IPS-NIHi11 (cell line): ENCODE measurements around the gene CORO2B.
A peak's percentile ranks its signal among the peaks of the same experiment; 100 is the strongest.

ENCODE experiments used
- DNase-seq: peaks from one replicate; pipeline ENCODE4 v3.0.0; 2012; ENCODE audit warnings: mixed read lengths, low spot score

The CORO2B gene

DNA sequence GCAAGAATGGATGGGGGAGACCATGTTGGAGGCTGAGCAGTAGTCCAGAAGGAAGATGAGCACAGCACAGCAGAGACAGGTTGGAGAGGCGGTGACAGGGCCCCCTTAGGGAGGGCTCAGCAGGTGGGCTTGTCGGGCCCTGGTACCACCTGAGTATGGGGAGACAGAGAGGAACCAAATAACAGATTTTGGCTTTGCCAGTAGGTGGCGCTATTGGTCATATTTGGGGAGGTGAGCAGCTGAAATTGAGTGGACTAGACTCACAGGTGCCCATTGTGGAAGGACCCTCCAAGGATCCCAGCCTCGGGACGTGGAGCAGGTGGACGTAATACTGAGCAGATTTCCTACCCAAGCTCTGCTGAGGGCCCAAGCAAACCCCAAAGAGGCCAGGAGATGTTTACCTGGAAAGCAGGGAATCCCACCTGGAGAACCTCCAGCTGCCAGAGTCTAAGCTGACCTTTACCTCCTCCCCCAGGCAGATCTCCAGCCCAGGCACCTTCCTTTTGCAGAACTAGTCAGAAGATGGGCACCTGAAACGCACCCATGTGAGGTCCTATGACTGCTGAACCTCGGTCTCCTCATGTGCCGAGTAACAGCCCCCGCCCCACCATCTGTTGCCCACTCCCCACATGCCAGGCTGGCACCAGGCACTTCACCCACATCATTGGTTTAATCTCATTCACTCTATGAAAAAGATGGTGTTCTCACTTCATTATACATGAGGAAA lies 24.6 kb upstream of the CORO2B start:
- DNase-seq: peak; percentile 83

DNA sequence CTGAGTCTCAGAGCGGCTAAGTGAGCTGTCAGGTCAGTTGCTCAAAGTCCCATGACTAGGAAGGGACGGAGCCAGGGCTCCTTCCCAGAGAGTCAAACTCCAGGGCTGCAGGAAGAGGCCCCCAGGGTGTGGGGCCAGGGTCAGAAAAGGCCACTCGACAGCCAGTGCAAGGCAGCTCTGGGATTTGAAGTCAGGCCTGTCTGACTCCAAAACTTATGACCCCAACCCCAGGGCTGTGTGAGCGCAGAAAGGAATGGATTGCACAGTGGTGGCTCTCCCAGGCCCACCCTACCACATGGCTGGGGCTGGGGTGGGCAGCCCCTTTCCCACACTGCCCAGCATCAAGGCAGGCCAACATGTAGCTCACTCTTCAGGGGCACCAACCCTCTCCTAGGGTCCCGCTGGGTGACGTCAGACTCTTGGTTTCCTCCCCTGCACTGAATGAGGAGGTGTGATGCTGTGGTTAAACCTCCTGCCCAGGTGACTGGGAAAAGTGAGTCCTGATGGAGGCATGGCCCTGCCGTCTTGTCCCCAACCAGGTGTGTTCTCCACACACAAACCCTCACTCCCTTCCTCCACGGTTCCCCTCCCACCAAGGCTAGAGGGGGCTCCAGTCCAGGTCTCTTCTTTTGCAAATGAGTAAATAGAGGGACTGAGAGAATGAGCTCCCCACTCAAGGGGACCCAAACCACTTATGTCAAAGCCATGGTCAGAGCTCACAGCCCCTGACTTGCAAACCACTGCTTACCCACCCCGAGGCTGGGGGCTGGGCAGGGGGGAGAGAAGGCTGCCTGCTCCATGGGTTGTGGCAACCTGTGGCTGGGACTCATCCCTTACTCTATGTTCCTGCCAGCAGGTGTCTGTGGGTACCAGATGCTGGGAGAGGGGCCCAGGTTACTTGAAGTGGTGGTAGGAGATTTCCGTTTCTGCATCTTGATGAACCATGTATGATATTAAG lies 23.8 kb upstream of the CORO2B start:
- DNase-seq: no peak

DNA sequence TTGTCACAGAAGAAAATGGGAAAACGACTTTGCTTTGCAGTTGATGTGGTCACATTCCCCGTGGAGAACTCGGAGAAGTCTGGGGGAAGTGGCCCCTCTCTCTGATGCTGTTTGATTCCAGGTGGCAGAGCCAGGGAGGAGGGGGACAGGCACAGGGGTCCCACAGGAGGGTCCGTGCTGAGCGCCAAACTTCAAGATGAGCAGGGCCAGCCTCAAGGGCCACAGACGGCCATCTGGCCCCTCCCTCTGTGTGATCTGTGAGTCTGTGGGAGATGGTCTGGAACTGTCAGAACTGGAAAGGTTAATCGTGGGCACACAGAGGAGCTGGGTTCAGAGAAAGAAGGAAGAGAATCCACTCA lies 23.1 kb upstream of the CORO2B start:
- DNase-seq: no peak

DNA sequence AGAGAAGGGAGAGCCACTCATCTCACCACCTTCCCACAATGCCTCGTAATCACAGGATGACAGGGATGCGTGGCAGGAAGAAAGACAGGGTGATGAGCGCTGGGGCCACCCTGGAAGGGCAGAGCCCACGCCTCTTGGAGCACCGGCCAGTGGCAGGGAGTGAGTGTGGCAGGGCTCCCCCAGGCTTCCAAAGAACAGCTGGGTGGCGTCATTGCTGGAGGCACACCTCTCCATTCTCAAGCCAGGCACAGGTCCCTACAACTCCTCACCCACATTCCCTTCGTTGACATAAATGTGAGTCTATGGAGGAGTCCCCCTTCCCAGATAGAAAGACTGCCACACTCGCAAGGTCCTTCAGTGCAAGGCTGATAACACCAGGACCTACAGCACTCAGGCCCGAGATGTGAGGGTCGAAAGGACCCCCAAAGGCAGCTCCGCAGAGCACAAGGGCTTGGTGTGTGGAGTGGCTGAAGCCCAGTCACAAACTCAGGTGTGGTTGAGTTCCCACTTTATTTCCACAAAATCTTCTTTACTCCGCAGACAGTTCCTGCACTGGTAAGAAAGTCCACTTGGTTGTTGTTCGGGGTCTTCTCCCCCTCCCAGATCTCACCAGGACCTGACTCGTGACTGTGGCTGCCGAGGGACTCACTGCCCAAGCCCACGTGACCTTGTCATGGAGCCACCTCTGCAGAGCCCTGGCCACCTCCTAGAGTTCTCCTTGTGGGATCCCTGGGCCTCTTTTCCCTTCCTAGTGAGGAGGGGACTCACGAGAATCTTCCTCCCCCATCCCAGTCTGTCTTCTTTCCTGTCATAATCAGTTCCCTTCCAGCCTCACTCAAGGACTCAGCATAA lies 22.4 kb upstream of the CORO2B start:
- DNase-seq: no peak

DNA sequence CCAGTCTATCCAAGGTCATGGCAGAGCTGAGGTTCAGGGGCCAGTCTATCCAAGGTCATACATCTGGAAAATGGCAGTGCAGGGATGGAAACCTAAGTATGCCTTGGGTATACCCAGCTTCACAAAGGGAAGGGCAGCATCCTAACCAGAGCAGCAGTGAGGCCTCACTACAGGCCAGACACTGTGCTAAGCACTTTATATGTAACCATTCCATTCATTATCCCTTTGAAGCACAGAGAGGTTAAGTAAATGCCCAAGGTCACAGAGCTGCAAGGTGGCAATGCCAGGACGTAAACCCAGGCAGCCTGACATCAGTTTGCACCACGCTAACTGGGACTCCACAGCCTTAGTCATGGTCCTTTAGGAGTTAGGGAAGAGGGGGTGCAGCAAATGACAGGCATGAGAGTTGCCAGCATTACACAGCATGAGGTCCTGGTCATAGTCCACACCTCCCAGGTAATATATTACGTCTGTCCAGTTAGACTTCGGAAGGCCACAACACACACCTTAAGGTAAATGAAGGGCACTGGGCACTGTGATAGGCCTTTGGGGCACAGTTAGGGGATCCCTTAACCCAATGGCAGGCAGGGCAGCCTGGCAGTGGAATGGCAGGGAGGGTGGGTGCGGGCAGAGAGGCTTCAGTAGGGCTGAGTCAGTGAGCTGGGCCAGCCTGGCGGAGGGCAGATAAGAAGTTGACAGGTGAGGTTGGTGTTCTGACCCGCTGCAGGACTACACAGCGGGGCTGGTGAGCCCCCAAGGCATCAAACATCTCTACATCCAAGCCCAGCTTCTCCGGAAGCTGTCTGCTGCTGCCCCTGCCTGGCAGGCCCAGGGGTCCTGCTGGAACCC lies 21.1 kb upstream of the CORO2B start:
- DNase-seq: no peak

DNA sequence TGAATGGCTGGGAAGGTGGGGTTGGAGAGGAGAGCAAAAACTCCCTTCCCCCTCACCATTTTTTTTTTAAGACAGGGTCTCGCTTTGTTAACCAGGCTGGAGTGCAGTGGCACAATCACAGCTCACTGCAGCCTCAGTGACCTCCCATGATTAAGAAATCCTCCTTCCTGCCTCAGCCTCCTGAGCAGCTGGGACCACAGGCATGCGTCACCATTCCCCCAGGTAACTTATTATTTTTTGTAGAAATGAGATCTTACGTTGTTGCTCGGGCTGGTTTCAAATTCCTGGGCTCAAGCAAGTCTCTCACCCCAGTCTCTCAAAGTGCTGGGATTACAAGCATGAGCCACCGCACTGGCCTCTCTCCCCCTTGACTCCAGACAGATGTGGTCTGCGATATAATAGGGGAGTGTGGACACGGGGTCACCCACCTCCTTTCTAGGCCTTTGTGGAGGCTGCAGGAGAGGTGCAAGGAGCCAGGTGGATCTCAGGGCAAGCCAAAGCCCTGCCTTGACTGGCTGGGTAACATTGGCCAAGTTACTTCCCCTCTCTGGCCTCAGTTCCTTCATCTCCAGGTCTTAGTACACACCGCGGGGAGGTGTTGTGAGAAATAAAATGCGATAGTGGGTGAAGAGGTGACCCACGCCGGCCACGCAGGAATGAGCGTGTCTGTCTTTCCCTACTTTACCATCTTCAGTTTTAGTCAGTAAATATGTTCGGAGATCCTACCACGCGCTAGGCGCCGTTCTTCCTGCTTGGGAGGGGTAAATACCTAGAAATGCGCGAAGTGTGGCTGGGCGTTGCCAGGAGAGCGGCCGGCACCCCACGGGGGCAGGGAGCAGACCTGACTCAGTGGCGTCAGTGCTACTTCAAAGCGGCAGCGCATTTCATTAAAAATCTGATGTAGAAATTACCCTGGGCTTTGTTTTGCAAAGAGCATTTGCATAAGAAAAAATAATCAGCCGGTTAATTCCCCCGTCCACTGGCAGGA lies 20.2 kb upstream of the CORO2B start:
- peak; percentile 31 for DNase-seq

DNA sequence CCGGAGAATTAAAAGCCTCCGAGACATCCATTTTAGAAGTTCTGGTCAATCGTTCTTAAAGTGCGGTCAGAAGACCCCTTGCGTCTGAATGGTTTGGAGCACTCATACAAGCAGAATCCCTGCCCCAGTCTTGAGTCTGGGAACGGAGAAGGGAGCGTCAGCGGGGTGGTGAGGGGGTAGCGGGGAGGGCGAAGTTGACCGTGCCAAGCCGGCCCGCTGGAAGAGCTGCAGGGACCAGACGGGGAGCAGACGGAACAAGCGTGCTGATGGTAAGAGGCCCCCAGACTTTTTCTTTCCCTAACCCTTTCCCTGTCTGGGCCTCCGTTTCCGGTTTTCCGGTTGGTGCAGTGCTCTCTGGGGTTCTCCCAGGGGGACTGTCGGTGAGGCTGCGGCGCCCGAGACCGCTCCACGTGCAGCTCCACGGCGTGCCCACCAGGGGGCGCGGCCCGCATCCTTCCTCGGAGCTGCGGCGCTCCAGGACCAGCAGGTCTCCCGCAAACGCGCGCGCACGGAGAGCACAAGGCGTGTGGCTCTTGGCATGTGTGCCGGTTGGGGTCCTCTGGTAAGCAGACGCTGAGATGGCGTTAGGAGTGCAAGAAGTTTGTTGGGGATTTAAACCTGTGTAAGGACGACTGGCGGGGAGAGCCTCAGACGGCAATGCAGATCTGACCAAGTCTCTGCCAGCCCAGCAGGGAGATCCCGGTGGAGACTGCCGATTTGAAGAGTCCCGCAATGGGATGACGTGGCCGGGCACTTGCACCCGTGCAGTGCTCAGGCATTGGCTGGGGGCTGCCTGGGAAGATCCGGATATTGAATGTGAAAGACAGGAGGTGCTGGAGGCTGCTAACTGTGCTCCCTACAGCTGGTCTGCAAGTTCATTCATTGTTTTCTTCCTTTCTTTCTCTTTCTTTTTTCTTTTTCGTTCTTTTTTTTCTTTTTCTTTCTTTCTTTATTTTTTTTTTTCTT lies 19.2 kb upstream of the CORO2B start:
- DNase-seq: peak; percentile 90

DNA sequence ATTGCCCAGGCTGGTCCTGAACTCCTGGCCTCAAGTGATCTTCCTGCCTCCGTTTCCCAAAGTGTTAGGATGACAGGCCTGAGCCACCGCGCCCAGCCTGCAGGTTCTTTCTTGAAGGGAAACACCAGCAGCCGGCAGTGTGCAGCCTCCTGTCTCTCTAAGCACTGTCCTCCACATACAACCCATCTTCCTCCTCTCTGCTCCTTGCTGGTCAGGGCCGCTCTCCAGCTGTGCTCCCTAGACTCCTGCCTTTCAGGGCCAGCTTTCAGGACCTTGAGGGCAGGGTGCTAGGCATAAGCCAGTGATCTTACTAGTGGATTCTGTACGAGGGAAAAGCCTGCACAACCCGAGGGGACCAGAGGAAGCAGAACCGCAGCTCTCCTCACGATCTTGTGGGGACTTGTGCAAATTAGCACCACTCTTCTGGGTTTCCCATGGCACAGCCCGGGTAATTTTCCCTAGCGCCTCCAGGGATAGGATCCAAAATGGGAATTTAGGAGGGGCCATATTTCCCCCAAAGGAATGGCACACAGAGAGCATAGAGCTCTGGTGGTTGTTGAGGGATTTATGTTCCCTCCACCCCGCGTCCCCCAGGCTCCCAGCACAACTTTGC lies 18.2 kb upstream of the CORO2B start:
- DNase-seq: no peak

DNA sequence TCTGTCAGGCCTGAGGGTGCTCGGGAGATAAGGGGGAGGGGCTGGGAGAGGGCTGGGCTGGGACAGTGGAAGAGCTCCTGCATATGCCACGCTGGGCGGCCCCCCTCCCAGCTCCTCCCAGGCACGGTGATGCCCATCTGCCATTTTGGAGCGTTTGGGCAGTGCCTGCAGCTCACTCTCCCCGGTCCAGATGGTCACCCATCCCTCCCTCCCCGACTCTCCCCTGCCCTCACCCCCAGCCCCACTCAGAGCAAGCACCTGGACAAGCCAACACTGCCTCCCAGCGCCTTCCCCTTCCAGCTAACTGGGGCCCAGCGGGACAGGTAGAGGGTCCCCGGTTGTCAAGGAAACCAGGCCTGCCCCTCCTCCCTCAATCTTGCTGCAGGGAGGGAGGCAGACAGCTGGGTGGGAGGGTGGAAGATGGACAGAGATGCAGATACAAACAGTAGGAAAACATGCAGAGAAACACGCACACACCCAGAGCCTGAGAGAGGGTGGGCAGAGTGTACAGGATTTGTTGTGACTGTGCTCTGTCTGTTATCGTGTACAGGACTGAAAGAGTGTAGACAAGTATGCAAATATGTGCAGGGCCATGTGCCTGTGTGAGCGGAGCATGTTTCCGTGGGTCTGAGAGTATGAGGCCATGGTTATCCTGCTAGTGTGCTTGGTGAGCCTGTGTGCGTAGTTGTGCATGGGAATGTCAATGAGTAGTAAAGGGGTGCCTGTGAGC lies 17.5 kb upstream of the CORO2B start:
- no peak for DNase-seq

DNA sequence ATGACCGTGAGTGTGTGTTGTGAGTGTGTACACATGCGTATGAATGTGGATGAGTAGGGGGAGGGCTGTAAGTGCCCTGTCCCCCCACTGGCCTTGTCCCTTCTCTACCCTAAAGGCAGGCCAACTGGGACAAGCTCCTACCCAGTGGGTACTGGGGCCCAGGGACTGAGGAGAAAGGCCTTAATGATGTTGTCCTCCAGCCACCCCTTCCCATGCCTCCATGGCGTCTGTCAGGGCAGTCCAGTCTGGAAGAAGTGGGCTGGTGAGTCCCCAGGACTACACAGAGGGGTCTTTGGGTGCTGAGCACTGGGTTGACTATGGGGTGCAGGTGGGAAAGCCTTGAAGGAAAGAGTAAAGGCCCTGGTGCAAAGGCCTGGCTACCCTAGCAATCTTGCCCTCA lies 16.9 kb upstream of the CORO2B start:
- DNase-seq: no peak

DNA sequence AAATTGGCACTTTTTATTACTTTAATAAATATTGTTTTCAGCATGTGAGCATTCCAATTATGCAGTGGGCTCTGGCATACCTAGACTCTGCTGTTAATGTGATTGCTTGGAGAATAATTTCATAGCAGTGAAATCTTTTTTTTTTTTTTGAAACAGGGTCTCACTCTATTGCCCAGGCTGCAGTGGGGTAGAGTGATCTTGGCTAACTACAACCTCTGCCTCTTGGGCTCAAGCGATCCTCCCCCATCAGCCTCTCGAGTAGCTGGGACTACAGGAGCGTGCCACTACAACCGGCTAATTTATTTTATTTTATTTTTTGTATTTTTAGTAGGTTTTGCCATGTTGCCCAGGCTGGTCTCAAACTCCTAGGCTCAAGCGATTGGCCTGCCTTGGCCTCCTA lies 14.6 kb upstream of the CORO2B start:
- no peak for DNase-seq

DNA sequence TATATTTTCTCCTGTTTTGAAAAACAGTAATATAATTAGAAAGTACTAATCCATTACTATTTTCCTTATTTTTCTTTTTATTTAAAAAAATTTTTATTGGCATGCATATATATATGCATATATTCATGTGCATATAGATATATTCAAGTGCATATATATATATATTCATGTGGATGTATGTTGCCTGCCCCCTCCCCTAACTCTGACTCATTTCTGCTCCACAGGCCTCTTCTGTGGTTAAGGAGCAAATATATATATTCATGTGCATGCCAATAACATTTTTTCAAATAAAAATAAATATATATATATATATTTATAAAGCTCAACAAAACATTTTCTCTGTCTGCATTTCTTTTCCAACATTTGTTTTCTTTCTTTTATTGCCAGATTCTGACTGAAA lies 13.6 kb upstream of the CORO2B start:
- DNase-seq: no peak

DNA sequence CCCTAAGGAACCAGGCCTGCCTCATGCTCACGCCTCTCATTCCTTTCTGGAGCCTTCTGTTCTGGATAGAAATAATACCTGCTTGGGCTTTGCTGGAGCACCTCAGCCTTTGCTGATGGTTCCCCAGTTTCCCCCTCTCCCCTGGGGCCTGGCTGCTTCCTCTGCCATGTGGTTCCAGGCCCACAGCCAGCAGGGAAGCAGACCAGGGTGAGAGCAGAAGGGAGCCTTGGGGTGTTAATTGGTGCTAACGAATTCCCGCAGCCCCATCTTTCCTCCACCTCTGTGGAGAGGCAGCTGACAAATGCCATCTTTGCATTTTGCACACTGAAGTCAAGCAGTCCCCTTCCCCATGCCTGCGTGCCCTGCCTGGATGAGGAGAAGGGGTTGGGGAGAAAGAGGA lies 13.1 kb upstream of the CORO2B start:
- DNase-seq: no peak

DNA sequence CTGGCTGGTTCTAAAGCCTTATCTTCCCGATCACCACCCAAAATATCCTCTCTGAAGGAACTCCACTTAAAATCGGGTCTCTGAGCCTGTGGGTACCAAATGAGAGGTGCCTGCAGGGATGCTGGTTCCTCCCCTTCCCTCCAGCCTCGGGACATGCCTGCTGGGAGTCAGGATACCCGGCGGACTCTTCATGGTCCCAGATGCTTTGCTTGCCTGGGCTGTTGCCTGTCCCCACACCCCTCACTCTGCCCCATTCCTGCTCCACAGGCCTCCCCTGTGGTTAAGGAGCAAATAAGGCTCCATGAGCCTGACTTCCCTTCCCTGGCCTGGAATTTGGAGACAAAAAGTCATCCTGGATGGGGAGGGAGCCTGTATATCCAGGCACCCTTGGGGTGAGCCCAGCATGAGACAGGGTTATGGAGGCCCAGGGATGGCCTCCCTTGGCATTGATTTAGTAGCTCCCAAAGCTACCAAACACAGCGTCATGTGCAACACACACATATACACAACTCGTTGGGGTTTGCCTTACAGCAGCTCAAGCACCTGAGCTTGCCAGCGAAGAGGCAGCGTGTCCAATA lies 12.3 kb upstream of the CORO2B start:
- no peak for DNase-seq

DNA sequence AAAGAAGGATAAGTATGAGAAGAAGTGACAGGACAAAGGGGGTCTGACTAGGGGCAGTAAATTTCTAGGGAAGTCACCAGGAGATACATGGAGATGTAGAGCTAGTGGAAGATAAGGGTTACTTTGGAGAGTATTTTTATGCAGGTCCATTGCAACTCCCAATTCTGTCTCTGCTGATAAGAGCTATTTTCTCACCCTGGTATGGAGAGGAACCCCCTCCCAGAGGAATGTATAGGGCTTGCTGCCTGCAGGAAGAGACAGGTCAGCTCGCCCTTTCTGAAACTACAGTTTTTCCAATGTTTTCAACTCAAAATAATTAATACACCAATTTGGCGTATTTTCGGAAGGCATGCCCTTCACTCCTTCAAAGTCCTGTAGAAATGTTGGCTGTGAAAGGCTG lies 11.4 kb upstream of the CORO2B start:
- no peak for DNase-seq

DNA sequence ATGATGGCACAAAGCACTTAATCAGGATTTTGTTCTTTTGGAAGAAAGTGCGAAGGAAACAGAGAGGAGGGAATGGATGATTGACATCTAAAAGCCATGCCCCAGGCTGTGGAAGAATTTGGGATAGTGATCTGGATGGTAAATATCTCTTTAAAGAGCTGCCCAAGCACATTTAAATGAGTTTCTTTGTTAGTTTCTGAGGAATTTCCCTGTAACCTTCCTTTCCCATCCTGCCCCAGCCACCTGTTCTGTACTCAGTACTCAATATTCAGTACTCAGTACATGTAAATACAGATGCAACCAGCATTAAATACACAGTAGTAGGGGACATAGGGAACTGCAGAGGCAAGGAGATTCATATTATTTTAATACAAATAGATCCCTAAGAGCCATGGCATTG lies 7.8 kb upstream of the CORO2B start:
- no peak for DNase-seq

DNA sequence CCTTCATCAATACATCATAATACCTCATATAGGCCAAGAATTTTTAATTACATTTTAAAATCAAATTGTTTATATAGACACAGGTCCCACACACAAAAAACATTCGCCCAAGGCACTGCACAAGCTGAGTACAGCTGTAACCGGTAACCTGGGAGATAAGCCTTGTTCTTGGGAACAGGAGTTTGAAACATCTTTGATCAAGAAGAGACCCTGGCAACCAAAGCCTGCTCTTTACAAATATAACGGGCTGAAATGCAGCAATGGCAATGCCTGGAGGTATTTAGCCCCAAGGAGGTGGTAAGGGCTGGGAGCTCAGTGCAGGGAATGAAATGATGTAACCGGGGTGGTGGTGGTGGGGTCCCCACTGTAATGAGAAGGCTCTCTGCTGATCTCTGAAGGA lies 7.2 kb upstream of the CORO2B start:
- DNase-seq: no peak

DNA sequence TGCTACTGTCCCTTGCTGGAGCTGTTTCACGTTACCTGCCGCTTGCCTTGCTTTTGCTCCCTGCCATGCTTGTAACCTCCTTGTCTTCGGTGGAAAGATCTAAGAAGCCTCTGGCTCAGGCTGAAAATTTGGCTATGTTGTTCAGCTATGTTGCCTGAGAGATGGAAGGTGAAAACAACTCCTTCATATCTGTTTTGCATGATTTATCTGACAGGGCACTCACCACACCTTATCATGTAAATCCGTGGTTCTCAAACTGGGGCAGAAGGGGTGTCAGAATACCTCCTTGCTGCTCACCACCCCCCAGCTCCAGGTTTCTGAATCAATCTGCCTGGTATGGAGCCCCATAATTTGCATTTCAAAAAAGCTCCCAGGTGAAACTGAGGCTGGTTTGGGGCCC lies 6.5 kb upstream of the CORO2B start:
- DNase-seq: no peak
